ENCODE measurements around the gene NFE2L3.
"Not testable (repeated sequence)": the region's sequence is repeated elsewhere in the genome, so short reads cannot be mapped to it uniquely, and the experiment has no call there.

The NFE2L3 gene

DNA sequence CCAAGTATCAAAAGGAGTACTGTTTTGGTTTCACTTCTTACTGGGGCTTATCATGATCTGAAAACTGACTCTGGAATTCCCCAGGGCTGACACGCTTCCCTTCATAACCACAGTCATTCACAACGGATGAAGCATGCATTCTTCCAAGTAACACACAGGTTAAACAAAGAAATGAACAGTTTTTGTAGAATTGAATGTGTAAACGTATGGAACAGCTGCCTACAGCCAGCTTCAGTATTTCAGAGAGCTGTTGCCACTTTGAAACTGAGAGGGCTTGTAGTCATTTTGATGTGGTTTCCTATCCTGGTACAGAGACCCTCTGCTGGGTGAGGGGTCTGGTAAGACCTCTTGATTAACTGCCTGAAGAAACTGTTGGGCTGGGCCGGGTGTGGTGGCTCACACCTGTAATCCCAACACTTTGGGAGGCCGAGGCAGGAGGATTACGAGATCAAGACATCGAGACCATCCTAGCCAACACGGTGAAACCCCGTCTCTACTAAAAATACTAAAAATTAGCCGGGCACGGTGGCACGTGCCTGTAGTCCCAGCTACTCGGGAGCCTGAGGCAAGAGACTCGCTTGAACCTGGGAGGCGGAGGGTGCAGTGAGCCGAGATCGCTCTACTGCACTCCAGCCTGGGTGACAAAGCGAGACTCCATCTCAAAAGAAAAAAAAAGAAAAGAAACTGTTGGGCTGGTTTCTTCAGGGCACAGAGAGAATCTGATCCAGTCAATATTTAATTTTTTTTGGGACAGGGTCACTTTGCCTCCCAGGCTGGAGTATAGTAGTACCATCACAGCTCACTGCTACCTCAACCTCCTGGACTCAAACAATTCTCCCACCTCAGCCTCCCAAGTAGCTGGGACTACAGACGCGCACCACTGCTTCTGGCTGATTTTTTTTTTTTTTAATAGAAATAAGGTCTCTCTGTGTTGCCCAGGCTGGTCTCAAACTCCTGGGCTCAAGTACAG lies 4.7 kb downstream of the NFE2L3 start:
- peak; percentile 61 for DNase-seq (ENCODE audit: low spot score)
- TF ChIP-seq, protein P1, sequence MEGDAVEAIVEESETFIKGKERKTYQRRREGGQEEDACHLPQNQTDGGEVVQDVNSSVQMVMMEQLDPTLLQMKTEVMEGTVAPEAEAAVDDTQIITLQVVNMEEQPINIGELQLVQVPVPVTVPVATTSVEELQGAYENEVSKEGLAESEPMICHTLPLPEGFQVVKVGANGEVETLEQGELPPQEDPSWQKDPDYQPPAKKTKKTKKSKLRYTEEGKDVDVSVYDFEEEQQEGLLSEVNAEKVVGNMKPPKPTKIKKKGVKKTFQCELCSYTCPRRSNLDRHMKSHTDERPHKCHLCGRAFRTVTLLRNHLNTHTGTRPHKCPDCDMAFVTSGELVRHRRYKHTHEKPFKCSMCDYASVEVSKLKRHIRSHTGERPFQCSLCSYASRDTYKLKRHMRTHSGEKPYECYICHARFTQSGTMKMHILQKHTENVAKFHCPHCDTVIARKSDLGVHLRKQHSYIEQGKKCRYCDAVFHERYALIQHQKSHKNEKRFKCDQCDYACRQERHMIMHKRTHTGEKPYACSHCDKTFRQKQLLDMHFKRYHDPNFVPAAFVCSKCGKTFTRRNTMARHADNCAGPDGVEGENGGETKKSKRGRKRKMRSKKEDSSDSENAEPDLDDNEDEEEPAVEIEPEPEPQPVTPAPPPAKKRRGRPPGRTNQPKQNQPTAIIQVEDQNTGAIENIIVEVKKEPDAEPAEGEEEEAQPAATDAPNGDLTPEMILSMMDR (IDR thresholded peaks at IDR 0.05; ENCODE audit: extremely low read depth, missing control alignments), result no peak

DNA sequence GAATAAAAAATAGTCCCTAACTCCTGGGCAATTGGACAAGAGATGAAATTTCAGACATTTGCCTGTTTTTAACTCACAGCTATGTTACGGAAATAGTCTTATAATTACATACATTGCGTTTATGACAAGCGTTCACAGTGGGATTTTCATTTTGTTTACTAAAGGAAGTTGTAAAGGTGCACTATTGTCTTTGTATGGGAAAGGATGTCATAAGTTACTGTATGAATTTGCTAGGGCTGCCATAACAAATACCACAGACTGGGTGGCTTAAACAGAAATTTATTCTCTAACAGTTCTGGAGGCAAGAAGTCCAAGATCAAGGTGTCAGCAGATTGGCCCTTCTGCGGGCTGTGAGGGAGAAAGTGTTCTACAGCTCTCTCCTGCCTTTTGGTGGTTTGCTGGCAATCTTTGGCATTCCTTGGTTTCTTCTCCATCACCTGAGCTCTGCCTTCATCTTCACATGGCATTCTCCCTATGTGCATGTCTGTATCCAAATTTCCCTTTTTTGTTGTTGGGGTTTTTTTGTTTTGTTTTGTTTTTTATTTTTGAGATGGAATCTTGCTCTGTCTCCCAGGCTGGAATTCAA lies 5.6 kb downstream of the NFE2L3 start:
- TF ChIP-seq, protein P1 (IDR thresholded peaks at IDR 0.05; ENCODE audit: extremely low read depth, missing control alignments), result no peak
- no peak for DNase-seq (ENCODE audit: low spot score)

DNA sequence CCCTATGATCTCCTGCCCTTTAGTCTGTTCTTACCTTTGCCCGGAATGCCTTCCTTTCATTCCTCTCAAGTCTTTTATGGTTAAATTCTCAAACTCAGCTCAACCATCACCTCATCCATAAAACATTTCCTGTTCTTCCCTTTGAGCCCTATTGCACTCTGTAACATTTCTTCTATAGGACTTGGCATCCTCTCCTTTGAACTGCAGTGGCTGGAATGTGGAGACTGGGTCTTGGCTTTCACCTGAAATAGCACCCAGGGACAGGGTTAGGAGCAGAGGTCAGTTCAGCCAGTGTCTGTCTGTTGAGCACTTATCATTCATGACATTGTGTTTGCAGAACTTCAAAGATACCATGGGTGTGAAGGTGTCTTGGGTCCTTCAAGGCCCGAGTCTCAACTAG lies 7.2 kb downstream of the NFE2L3 start:
- TF ChIP-seq, protein P1 (IDR thresholded peaks at IDR 0.05; ENCODE audit: extremely low read depth, missing control alignments), result no peak
- DNase-seq (ENCODE audit: low spot score), result no peak

DNA sequence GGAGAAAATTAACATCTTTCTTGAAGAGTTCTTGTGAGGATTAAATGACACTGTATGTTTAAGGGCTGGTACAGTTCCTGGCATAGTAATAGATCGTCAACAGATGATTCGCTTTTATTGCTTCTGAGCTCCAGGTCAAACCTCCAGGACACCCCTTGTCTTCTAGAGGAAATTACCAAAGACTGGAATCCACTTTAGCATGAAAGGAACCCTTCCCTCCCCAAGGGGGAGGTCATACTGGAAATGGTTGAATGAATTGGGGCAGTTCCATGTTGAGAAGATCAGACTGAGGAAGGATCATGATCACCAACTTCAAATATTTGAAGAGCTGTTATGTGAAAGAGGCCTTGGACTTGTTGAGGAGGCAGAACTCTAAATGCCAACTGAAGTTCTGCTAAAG lies 8.9 kb downstream of the NFE2L3 start:
- DNase-seq (ENCODE audit: low spot score), result no peak
- TF ChIP-seq, protein P1 (IDR thresholded peaks at IDR 0.05; ENCODE audit: extremely low read depth, missing control alignments), result no peak

DNA sequence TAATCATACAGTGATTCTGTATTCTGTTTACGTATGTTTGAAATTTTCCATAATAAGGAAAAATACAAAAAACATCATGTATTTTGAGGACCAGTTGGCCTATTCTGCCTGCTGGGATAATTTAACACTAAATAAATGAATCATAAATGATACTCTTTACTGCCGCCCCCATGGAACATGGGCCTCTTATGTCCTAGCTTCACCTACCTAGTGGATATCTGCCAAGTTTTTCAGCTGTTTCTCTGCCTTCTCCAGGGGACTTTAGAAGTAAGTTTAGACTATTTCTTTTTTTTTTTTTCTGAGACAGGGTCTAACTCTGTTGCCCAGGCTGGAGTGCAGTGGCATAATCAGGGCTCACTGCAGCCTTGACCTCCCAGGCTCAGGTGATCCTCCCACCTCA lies 10.4 kb downstream of the NFE2L3 start:
- no peak for DNase-seq (ENCODE audit: low spot score)
- TF ChIP-seq, protein P1 (IDR thresholded peaks at IDR 0.05; ENCODE audit: extremely low read depth, missing control alignments), result no peak

DNA sequence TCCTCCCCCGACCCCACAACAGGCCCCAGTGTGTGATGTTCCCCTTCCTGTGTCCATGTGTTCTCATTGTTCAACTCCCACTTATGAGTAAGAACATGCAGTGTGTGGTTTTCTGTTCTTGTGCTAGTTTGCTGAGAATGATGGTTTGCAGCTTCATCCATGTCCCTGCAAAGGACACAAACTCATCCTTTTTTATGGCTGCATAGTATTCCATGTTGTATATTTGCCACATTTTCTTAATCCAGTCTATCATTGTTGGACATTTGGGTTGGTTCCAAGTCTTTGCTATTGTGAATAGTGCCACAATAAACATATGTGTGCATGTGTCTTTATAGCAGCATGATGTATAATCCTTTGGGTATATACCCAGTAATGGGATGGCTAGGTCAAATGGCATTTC lies 11.8 kb downstream of the NFE2L3 start:
- not testable (repeated sequence) for DNase-seq (ENCODE audit: low spot score)

DNA sequence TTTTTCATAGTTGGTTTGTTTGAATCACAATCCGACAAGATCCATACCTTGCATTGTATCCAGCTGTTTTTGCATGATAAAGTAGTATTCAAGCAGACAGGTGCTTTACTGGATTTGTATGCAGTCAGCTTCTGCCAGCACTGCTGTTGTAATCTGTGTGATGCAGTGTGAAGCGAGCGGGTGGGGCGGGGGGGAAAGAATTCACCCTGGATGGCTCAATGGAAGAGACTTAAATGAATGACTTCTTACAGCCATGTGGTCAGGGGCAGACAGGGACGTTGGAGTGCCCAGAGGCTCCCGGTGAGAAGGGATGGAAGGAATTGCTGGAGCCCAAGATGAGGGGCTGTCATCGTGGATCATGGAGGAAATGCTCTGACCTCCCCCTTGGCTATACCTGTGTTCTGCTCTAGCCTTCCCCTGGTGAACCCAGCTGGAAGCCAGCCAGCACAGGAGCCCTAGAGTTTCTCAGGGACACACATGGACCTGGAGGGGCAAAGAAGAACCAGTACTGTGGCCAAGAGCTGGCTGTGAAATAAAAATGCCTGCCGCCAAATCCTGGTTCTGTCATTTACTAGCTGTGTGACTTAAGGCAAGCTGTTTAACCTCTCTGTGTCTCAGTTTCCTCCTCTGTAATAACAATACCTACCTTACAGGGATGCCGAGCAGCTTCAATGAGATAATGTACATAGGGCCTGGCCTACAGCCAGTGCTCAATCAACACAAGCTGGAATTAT lies 14.1 kb downstream of the NFE2L3 start:
- no peak for DNase-seq (ENCODE audit: low spot score)
- TF ChIP-seq, protein P1 (IDR thresholded peaks at IDR 0.05; ENCODE audit: extremely low read depth, missing control alignments), result no peak
